Stomach smooth muscle (tissue), 2 donors: ENCODE measurements around the gene CETP.

Source experiments
- H3K27ac ChIP-seq: one replicate; pipeline ENCODE4 v1.7.0; 2013; ENCODE audit warnings: mild to moderate bottlenecking, low read length, inconsistent platforms
- H3K27me3 ChIP-seq, 2 donors: one replicate each; pipeline ENCODE4 v1.7.0; 2013; ENCODE audit warnings: low read length in 2 of 2; ENCODE audit not compliant: insufficient read depth in 2 of 2, control insufficient read depth in 1 of 2
- H3K36me3 ChIP-seq, 2 donors: one replicate each; pipeline ENCODE4 v1.7.0; 2013; ENCODE audit warnings: low read length in 2 of 2; ENCODE audit not compliant: control insufficient read depth in 2 of 2, insufficient read depth in 2 of 2
- H3K4me1 ChIP-seq: one replicate; pipeline ENCODE4 v1.7.0; 2013; ENCODE audit warnings: low read length; ENCODE audit not compliant: control insufficient read depth, insufficient read depth
- H3K4me3 ChIP-seq, 2 donors: one replicate each; pipeline ENCODE4 v1.7.0; 2013; ENCODE audit warnings: low read length in 2 of 2
- H3K9ac ChIP-seq, 2 donors: one replicate each; pipeline ENCODE4 v1.7.0; 2013; ENCODE audit warnings: low read length in 2 of 2, mild to moderate bottlenecking in 1 of 2
- H3K9me3 ChIP-seq, 2 donors: one replicate each; pipeline ENCODE4 v1.7.0; 2013; ENCODE audit warnings: low read length in 2 of 2; ENCODE audit not compliant: control insufficient read depth in 2 of 2
- donor health status: healthy.
- donor health status: Pancreatic carcinoma.

Gene CETP

GRCh38 chr16:56936491-56936890 lies 25.3 kb upstream of the CETP start:
- Histone ChIP-seq H3K27ac (no peak overlapping the region), H3K4me1 (peaks cover 13% of the 10 kb centered on the region), H3K4me3 (no peak overlapping the region), H3K9ac (no peak overlapping the region), H3K27me3 (no peaks in the 10 kb centered on the region), H3K36me3 (peaks cover 51% of the 10 kb centered on the region in 2 donors), H3K9me3 (no peaks in the 10 kb centered on the region)

- Histone ChIP-seq H3K9ac (no peak overlapping the region), H3K27me3 (no peaks in the 10 kb centered on the region), H3K36me3 (peaks cover 54 to 55% of the 10 kb centered on the region in 2 donors), H3K27ac (no peak overlapping the region), H3K4me3 (no peak overlapping the region), H3K4me1 (peaks cover 12% of the 10 kb centered on the region), H3K9me3 (no peaks in the 10 kb centered on the region)
Measured at GRCh38 chr16:56936950-56937349, 24.8 kb upstream of the CETP start.

- Histone ChIP-seq H3K4me1 (peaks cover 12% of the 10 kb centered on the region), H3K27me3 (no peaks in the 10 kb centered on the region), H3K4me3 (no peak overlapping the region), H3K9me3 (no peaks in the 10 kb centered on the region), H3K27ac (no peak overlapping the region), H3K36me3 (peaks cover 72 to 73% of the 10 kb centered on the region in 2 donors), H3K9ac (no peak overlapping the region)
Measured at GRCh38 chr16:56938664-56939513, 22.9 kb upstream of the CETP start.

- Histone ChIP-seq H3K9me3 (no peaks in the 10 kb centered on the region), H3K27me3 (no peaks in the 10 kb centered on the region), H3K4me1 (peaks cover 7% of the 10 kb centered on the region), H3K4me3 (no peak overlapping the region), H3K9ac (no peak overlapping the region), H3K27ac (no peak overlapping the region), H3K36me3 (peaks cover 77 to 78% of the 10 kb centered on the region in 2 donors)
Measured at GRCh38 chr16:56939801-56940200, 21.9 kb upstream of the CETP start.

GRCh38 chr16:56941092-56941491 lies 20.7 kb upstream of the CETP start:
- Histone ChIP-seq H3K27ac (no peak overlapping the region), H3K4me3 (no peak overlapping the region), H3K27me3 (no peaks in the 10 kb centered on the region), H3K9ac (no peak overlapping the region), H3K36me3 (peaks cover 76 to 78% of the 10 kb centered on the region in 2 donors), H3K4me1 (peaks cover 2% of the 10 kb centered on the region), H3K9me3 (no peaks in the 10 kb centered on the region)

GRCh38 chr16:56941856-56942331 lies 19.9 kb upstream of the CETP start:
- no peak overlapping the region for H3K27ac ChIP-seq
- no peak overlapping the region for H3K4me3 ChIP-seq
- H3K9ac ChIP-seq: no peak overlapping the region
- H3K27me3 ChIP-seq: no peaks in the 10 kb centered on the region
- peaks cover 69 to 70% of the 10 kb centered on the region in 2 donors for H3K36me3 ChIP-seq
- H3K9me3 ChIP-seq: no peaks in the 10 kb centered on the region
- peaks cover 5% of the 10 kb centered on the region for H3K4me1 ChIP-seq

GRCh38 chr16:56943761-56944375 lies 17.9 kb upstream of the CETP start:
- Histone ChIP-seq H3K4me3 (no peak overlapping the region), H3K9ac (no peak overlapping the region), H3K27me3 (no peaks in the 10 kb centered on the region), H3K36me3 (peaks cover 51 to 59% of the 10 kb centered on the region in 2 donors), H3K27ac (no peak overlapping the region), H3K9me3 (no peaks in the 10 kb centered on the region), H3K4me1 (peaks cover 5% of the 10 kb centered on the region)

GRCh38 chr16:56944954-56945839 lies 16.6 kb upstream of the CETP start:
- H3K36me3 ChIP-seq: peaks cover 37 to 48% of the 10 kb centered on the region in 2 donors
- no peaks in the 10 kb centered on the region for H3K27me3 ChIP-seq
- H3K4me1 ChIP-seq: peaks cover 5% of the 10 kb centered on the region
- no peak overlapping the region for H3K4me3 ChIP-seq
- H3K9ac ChIP-seq: no peak overlapping the region
- no peaks in the 10 kb centered on the region for H3K9me3 ChIP-seq
- H3K27ac ChIP-seq: no peak overlapping the region

- H3K27me3 ChIP-seq: no peaks in the 10 kb centered on the region
- peaks cover 36 to 41% of the 10 kb centered on the region in 2 donors for H3K36me3 ChIP-seq
- no peak overlapping the region for H3K9ac ChIP-seq
- H3K27ac ChIP-seq: no peak overlapping the region
- no peaks in the 10 kb centered on the region for H3K9me3 ChIP-seq
- peaks cover 5% of the 10 kb centered on the region for H3K4me1 ChIP-seq
- no peak overlapping the region for H3K4me3 ChIP-seq
Measured at GRCh38 chr16:56945847-56946527, 15.8 kb upstream of the CETP start.
